NAMALWA (cell line): ENCODE results near the gene CACNA1I.

ENCODE experiments used
- DNase-seq: peaks from one replicate; pipeline ENCODE4 v3.0.0-alpha.2; 2015; ENCODE audit warnings: low spot score

CACNA1I gene

DNA sequence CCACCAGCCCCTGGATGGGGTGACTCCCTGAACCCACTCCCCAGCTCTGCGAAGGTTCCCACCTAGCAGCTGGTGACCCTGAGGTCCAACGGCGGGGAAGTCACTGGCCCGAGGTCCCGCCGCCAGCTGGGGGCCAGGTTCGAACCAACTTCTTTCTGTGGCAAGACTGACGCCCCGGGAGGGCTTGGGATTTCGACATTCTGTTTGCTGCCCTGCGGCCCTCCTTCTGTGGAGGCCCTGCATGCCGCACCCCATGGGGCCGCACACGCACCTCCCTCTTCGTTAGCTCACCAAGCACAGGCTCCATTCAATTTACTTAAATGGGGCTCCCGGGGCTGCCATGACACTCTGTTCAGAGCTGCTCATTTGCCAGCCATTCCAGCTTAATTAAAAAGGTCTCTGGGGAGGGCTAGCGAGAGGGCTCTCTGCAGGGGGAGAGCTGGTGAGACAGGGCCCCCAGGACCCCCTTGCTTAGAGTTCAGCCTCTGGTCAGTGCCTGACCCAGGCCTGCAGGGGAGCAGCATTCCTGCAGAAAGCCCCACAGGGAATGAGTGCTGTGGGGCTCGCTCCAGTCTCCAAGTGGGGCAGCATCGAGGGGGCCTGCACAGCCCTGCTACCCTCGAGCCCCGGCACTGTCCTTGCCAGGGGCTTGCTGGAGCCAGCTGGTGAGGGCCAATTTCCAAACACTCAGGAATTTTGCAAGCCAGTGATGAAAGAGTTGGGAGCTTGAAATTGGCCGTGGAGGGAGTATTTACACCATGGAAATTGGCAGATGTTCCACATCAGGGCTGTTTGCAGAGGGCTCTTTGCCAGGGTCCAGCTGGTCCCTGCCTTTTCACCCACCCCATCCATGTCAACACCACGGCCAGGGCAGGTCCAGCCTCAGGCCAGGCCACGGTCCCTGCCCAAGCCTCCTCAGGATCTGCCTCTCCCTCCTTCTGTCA lies 80.8 kb downstream of the CACNA1I start:
- DNase-seq: no peak

DNA sequence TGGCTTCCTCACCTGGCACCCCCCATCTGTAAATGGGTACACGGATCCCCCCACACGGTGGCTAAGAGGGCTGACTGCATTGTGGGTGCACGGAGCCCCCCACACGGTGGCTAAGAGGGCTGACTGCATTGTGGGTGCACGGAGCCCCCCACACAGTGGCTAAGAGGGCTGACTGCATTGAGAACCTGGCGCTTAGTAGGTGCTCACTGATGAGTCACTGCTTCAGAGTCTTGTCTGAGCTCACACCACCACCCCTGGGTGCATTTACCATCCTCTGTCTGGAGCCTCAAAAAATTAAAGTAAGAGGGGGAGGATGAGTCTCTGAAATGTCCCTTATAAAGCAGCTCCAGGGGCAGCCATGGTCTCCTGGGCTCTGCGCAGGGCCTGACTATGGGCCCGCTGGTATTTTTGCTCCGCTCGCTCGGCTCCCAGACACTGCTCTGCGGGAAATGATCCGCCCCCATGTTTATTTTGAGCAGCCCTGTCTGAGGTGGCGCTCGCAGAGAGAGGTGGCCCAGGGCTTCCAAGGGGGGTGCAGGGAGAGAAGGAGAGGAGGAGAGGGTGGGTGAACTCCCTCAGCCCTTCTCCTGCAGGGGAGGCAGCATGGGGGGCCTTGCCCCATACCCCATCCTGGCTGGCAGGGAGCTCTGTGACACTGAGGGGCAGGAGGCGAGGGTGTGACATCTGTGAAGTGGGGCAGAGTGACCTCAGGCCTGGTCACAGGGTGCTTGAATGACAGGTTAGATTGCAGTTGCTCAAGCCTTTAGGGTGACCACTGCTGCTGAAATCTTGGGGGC lies 82.6 kb downstream of the CACNA1I start:
- DNase-seq: no peak

DNA sequence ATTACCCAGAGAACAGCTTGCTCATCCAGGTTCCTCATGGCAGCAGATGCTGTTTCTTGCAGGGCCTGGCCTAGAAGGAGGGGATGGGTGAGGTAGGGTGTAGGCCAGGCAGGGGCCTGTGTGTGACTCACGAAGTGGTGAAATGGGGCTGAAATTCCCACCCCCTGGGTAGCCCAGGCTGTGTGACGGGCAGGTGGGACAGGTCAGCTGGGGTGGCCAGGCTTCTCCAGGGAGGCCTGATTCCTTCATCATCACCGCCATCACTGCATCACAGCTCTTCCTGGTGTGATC lies 83.2 kb downstream of the CACNA1I start:
- no peak for DNase-seq

DNA sequence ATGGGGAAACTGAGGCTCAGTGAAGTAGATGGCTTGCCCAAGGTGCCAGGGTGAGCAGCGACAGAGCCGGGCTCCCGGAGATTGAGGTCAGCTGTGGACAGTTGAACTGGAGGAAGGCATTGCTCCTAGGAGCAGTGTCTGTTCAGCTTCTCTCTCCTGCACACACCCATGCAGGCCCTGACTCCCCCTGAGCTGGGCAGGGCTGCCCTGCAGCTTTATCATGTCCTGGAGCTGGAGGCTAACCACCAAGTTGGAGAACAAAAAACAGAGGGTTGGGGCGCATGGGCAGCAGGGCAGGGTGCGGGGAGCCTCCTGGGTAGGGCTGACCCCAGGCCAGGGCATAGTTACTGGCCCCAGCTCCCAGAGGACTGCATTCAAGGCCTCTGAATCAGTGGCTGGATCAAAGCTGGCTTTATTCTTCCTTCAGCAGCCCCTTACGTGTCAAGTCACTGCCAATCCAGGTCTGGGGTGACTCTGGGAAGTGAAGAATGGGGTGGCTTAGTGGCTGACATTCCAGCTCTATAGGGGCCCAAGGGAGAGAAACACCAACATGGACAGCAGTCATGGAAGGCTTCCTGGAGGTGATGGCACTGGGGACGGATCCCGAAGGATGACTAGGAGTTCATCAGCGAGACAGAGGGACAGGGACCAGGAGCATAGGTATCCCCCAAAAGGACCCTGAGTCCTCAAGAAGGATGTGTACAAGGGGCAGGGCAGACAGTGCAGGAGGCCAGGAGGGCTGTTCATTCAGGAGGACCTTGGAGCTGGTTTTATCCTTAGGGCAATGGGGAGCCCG lies 83.8 kb downstream of the CACNA1I start:
- no peak for DNase-seq

DNA sequence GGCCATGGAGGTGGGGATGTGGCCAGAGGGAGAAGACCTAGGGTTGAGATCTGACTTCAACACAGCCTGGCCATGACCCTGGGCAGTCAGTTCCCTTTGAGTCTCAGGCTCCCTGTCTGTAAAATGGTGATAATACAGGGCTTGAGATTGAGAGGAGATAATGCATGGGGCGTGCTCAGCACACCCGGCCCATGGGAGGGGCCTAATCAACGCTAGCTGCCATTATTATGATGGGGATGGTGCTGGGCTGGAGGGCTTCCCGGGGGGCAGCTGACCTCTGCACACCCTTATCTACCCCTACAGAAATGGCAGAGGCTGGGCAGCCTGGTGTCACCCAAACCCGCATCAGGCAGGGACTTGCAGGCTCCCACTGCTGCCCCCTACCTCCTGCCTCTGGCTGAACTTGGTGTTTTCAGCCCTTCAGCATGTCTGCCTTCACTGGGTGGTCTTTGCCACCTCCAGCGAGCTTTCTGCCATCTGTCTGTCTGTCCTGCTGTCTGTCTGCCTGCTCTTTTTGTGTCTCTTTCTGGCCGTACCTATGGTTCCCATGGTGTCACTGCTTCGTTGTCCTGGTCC lies 84.5 kb downstream of the CACNA1I start:
- DNase-seq: peak; percentile 28

DNA sequence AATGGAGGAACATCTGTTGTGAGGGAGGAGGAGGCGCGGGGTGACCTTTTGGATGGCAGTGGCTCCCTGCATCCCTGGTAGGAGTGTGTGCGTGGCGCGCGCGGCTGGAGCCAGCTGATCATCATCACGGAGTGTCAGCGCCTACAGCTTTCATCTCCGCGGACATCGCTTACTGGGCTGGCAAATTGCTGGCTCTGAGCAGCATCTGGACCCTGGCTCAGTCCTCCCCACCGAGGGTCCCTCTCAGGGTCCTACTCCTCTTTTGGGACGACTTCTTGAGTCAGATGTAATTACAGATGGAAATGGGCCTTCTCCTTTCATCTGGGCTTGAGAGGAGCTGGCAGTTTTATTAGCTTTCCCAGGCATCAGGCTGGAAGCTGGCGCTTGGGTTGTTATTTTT lies 85.3 kb downstream of the CACNA1I start:
- DNase-seq: no peak

DNA sequence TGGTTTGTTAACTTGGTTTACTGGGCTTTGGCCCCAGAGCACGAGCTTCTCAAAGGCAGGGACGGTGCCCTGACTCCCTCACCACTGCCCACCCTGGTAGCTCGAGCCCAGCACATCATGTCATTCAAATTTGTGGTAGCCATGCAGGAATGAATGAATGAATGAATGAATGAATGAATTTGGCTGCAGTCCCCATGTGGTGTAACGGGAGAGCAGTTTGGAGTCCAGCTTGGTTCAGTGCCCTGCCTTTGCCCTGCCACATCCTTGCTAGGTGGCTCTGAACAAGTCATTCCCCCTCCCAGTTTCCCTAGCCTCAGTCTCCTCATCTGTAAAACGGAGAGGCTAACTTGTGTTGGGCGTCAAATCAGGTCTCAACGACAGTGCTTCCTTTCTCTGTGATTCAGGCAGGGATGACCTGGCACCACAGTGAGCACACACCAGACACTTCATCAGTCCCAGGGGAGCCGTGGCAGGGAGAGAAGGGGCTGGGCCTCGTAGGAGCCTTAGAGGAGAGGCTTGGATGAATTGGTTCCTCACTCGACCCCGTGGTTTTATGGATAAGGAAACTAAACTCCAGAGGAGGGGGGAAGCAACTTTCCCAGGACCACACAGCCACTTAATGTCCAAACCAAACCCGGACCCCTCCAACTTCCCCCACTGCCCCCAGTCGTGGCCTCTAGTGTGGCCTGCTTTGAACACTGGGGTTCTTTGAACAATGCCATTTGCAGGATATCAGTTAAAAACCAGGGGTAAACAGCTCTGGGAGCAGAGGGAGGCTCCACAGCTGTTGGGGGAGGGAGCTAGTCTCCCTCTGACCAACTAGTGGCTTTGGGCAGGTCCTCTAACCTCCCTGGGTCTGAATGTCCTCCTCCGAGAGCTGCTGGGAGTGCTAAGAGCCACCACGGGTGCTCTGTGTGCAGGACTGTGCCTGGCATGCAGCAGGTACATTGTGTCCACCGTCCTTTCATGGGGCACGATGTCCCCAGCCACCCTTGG lies 86.2 kb downstream of the CACNA1I start:
- DNase-seq: no peak

DNA sequence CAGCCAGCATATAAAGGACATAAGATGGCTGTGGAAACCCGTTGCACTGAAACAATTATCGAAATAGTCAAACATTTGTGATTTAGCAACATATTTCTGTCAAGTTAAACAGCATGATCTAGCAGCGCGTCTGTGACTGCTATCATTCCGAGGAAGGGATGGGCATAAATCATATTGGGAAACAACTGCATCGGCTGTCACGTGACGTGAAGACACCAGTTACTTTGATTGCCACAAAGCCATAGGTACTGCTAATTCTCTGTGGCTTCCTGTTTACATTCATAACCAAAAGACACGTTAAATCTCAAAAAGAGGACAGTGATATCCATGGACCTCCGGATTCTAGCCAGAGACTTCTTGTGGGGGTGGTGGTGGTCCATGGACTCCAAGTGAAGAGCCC lies 87.8 kb downstream of the CACNA1I start:
- DNase-seq: no peak

DNA sequence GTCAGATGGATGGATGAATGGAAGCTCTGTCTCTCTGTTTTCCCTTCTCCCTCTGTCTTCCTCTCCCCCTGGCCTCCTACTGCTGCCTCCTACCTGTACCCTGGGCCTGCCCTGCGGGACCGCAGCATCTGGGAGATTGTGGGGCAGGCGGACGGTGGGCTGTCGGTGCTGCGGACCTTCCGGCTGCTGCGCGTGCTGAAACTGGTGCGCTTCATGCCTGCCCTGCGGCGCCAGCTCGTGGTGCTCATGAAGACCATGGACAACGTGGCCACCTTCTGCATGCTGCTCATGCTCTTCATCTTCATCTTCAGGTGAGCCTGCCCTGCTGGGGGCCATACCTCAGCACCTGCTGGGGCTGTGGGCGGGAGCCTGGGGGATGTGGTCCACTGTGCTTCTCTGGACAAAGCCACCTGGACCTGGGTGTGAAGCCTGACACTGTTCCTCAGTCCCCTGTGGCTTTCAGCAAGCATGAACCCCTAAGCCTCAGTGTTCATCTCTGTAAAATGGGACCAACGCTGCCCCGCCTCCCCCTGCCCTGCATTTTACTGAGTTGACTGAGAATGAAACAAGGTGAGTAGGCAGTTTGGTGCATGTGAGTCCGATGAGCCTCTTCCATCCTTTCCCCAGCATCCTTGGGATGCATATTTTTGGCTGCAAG lies 88.4 kb downstream of the CACNA1I start:
- no peak for DNase-seq

DNA sequence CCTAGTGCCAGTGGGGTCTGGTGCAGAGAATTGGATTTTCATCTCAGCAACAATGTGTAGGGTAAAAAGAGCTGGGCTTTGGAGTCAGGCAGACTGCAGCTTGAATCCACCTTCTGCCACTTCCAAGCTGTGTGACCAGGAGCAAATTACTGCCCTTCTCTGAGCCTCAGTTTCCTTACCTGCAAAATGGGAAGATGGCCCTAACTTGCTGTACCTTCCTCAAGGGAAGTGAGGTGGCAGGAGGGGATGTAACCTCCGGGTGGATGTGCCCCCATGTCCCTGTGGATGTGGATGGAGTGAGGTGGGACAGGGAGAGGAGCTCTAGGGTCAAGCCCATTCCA lies 90.9 kb downstream of the CACNA1I start:
- no peak for DNase-seq

DNA sequence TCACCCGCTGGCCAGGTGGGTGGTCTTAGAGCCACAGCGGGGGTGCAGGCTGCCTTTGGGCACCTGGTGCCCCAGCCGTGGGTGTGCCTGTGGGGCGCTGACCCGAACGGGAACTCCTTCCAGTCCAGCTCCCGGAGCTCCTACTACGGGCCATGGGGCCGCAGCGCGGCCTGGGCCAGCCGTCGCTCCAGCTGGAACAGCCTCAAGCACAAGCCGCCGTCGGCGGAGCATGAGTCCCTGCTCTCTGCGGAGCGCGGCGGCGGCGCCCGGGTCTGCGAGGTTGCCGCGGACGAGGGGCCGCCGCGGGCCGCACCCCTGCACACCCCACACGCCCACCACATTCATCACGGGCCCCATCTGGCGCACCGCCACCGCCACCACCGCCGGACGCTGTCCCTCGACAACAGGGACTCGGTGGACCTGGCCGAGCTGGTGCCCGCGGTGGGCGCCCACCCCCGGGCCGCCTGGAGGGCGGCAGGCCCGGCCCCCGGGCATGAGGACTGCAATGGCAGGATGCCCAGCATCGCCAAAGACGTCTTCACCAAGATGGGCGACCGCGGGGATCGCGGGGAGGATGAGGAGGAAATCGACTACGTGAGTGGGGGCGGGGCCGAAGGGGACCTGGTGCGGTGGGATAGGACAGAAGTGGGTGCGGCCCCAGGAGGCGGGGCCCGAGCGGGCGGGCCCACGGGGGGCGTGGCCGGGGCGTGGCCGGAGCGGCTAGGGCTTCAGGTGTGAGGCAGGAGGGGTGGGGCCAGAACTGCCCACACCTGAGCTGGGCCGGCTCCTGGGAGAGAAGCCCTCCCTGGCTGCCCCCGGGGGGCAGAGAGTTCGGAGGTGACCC lies 91.5 kb downstream of the CACNA1I start:
- DNase-seq: no peak

DNA sequence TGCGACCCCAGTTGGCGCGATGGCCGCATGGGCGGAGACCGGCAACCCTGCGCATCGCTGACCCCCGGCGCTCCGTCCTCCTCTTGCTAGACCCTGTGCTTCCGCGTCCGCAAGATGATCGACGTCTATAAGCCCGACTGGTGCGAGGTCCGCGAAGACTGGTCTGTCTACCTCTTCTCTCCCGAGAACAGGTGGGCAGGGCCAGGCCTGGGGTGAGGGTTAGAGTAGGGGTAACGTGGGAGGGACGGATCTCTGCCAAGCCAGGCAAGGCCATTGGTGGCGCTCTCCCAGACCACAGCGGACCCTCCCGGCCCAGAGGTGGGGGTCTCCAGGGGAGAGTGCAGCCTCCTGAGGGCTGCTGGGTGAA lies 92.1 kb downstream of the CACNA1I start:
- DNase-seq: no peak

DNA sequence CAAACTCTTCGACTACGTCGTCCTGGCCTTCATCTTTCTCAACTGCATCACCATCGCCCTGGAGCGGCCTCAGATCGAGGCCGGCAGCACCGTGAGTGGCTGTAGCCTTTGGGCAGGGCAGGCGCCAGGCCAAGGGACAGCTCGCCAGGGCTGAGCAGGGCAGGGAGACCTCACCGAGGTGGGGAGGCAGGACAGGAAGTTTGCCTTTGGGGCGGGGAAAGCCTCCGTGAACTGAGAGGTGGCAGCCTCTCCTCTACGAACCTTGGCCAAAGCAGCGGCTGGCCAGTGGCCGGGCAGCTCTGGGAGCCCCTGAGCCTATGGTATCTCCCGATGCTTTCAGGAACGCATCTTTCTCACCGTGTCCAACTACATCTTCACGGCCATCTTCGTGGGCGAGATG lies 93.2 kb downstream of the CACNA1I start:
- DNase-seq: no peak

DNA sequence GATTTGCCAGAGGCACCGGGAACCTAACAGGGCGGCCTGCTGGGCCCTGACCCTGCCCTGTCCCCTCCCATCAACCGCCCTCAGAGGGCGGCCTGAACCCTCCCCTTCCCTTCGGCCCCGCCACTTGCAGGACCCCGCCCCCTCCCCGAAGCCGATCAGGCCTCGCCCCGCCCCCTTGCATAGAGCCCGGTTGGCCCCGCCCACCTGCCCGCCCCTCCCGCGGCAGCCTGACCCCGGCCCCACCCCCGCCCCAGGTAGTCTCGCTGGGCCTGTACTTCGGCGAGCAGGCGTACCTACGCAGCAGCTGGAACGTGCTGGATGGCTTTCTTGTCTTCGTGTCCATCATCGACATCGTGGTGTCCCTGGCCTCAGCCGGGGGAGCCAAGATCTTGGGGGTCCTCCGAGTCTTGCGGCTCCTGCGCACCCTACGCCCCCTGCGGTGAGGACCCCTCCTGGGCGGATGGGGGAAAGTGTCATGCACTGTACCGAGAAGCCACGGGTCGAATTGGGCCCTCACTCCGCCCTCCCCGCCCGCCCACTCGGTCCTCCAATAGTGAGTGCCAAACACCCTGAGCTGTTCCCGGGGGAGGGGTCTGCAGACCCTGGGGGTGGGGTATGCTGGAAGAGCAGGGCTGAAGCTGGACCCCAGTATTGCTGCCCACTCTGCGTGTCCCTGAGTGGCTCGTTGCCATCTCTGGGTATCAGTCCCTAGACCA lies 94.1 kb downstream of the CACNA1I start:
- DNase-seq: no peak

DNA sequence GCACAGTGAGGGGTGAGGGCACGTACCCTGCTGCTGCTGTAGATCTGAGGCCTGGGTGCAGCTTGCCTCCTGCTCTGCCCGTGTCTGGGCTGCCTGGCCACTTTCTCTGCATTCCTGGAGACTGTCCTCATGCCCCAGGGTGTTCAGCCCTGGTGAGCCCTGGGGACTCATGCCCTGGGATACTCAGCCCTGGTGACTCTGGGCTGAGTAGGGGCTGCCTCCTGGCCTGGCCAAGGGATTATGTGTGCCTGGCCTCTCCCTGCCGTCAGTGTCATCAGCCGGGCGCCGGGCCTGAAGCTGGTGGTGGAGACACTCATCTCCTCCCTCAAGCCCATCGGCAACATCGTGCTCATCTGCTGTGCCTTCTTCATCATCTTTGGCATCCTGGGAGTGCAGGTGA lies 94.7 kb downstream of the CACNA1I start:
- DNase-seq: no peak

DNA sequence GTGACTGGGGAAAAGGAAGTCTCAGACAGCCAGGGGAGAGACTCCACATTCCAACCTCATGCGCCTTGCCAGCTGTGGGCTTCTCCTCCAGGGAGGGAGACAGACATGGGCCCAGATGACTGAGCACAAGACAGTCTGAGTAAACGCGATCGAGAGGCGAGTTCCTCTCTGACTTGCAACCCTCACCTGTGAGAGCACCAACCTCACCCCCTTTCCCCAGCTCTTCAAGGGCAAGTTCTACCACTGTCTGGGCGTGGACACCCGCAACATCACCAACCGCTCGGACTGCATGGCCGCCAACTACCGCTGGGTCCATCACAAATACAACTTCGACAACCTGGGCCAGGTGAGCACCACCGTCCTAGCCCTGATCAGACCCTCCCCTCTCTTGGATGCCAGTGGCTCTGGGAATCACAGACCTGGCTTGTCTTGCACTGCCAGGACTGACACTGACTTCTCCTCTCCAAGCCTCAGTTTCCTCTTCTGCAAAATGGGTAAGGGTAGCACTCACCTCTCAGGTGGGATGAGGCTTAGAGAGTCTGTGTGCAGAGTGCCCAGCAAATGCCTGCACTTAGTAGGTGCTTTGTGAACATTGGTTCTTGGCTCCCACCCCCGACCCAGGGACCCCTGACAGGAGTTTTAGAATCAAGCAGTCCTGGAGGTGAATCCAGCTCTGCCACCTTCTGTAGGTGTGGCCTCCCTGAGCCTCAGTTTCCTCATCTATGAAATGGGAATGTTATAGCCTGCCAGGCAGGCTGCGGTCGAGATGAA lies 95.3 kb downstream of the CACNA1I start:
- DNase-seq: no peak

DNA sequence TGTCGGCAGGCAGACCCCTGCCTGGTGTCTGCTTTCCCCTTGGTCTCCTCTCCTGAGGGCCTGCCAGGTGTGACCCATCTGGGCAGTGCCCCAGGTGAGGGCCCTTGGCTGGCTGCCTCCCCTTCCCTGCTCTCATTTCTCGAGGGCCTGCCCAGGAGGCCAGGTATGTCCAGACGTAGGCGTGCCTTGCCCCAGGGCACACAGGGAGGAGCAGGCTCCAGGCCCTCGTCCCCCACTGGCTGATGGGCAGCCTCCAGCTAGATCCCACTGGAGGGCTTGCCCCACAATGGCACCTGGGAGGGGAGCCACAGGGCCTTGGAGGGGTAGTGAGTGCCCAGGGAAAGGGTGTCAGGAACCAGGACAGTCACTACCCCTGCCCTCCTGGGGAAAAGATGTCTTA lies 95.9 kb downstream of the CACNA1I start:
- DNase-seq: no peak

DNA sequence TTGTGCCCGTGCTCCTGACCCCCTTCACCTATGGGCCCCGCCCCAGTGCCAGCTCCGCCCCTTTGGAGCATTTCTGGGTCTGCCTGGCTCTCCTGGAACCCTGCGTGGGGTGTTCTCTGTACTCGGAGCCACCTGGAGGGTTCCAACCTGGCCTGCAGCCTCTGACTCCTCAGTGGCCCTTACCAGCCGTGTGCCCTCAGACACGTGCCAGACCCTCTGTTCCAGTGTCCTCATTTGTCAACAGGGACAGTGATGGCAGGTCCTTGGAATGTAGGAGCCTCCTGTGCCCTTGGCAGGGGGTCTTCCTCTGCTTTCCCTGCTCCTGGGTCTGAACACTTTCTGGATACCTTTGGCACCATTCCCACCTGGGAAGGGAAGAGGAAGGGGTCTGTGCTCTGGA lies 96.4 kb downstream of the CACNA1I start:
- no peak for DNase-seq
